Karpas-422 (cell line): ENCODE measurements around the gene CRYBB3. TPM values are rescaled to one million over a fixed set of nuclear protein-coding genes. Genes with fewer than 3 reads are reported as not detected.
"Not testable (repeated sequence)": the region's sequence is repeated elsewhere in the genome, so short reads cannot be mapped to it uniquely, and the experiment has no call there.

Experiments used
- DNase-seq: peaks from one replicate; pipeline ENCODE4 v3.0.0-alpha.2; 2015
- H2AFZ ChIP-seq: fragments of 200-600 bp; sonication (generic); 2 replicates; pipeline ENCODE4 v1.6.1; 2014; ENCODE audit warnings: antibody characterized with exemption, low read length, mixed read lengths
- H3K27ac ChIP-seq: fragments of 200-600 bp; sonication (generic); 2 replicates; pipeline ENCODE4 v1.5.1; 2014; ENCODE audit warnings: mild to moderate bottlenecking, low read length, moderate library complexity
- H3K27me3 ChIP-seq: fragments of 200-600 bp; sonication (generic); 2 replicates; pipeline ENCODE4 v1.6.1; 2014; ENCODE audit warnings: low read length, mixed read lengths
- H3K36me3 ChIP-seq: fragments of 200-600 bp; sonication (generic); 2 replicates; pipeline ENCODE4 v1.6.1; 2014; ENCODE audit warnings: low read length, mixed read lengths; ENCODE audit not compliant: insufficient read depth
- H3K4me1 ChIP-seq: fragments of 200-600 bp; sonication (generic); 2 replicates; pipeline ENCODE4 v1.6.1; 2014; ENCODE audit warnings: mild to moderate bottlenecking, low read length, mixed read lengths
- H3K4me2 ChIP-seq: fragments of 200-600 bp; sonication (generic); 2 replicates; pipeline ENCODE4 v1.6.1; 2014; ENCODE audit warnings: low read length, low read depth, mild to moderate bottlenecking; ENCODE audit not compliant: poor library complexity, severe bottlenecking
- H3K4me3 ChIP-seq: fragments of 200-600 bp; sonication (generic); 2 replicates; pipeline ENCODE4 v1.5.1; 2014; ENCODE audit warnings: mild to moderate bottlenecking, antibody characterized with exemption, low read length, mixed read lengths
- H3K79me2 ChIP-seq: fragments of 200-600 bp; sonication (generic); 2 replicates; pipeline ENCODE4 v1.6.1; 2014; ENCODE audit warnings: mild to moderate bottlenecking, low read length, mixed read lengths
- H3K9ac ChIP-seq: fragments of 200-600 bp; sonication (generic); 2 replicates; pipeline ENCODE4 v1.6.0; 2014; ENCODE audit warnings: low read length
- H3K9me2 ChIP-seq: fragments of 200-600 bp; sonication (generic), shearing (Covaris generic); replicated peaks from 2 replicates; pipeline ENCODE4 v1.6.0; 2014; ENCODE audit warnings: mild to moderate bottlenecking, low read length, moderate library complexity; ENCODE audit not compliant: insufficient read depth
- H3K9me3 ChIP-seq: fragments of 300-700, 200-600 bp; sonication (generic); 2 replicates; pipeline ENCODE4 v1.6.1; 2014; ENCODE audit warnings: low read length, mixed read lengths
- H4K20me1 ChIP-seq: fragments of 200-600 bp; sonication (generic); 2 replicates; pipeline ENCODE4 v1.6.1; 2014; ENCODE audit warnings: mild to moderate bottlenecking, antibody characterized with exemption, low read length, low read depth; ENCODE audit not compliant: insufficient read depth
- total RNA-seq: library from RNA; depleted of rRNA; stranded (reverse); fragments of >200 nt; shearing (Covaris generic); gene quantifications from 2 replicates; pipeline ENCODE4 v1.2.3, GENCODE V29; 2014; ENCODE audit warnings: low replicate concordance

Gene CRYBB3
- total RNA-seq, 1 experiment from 2014 or later, result not detected

GRCh38 chr22:25178348-25178747, 21.3 kb upstream of the CRYBB3 start:
- not testable (repeated sequence) for H3K4me2 ChIP-seq, H2AFZ ChIP-seq, H3K36me3 ChIP-seq, H3K4me3 ChIP-seq, H3K9ac ChIP-seq, H3K79me2 ChIP-seq, H3K4me1 ChIP-seq, DNase-seq, H3K9me2 ChIP-seq, H3K9me3 ChIP-seq, H3K27me3 ChIP-seq, H3K27ac ChIP-seq, H4K20me1 ChIP-seq

GRCh38 chr22:25178869-25179631, 20.6 kb upstream of the CRYBB3 start:
- not testable (repeated sequence) for H3K4me1 ChIP-seq, H3K79me2 ChIP-seq, H3K27me3 ChIP-seq, H4K20me1 ChIP-seq, H2AFZ ChIP-seq, DNase-seq, H3K36me3 ChIP-seq, H3K9me3 ChIP-seq, H3K27ac ChIP-seq, H3K4me3 ChIP-seq, H3K9ac ChIP-seq, H3K4me2 ChIP-seq, H3K9me2 ChIP-seq

GRCh38 chr22:25182131-25183110, 17.2 kb upstream of the CRYBB3 start:
- no peaks in the 10 kb centered on the region for H3K9me3 ChIP-seq
- no peak overlapping the region for H2AFZ ChIP-seq
- no peaks in the 10 kb centered on the region for H3K4me1 ChIP-seq
- no peak for DNase-seq
- no peaks in the 10 kb centered on the region for H3K27me3 ChIP-seq
- no peaks in the 10 kb centered on the region for H4K20me1 ChIP-seq
- H3K9me2 ChIP-seq, result no peaks in the 10 kb centered on the region
- no peak overlapping the region for H3K4me3 ChIP-seq
- H3K27ac ChIP-seq, result no peak overlapping the region
- no peaks in the 10 kb centered on the region for H3K79me2 ChIP-seq
- H3K9ac ChIP-seq, result no peak overlapping the region
- no peak overlapping the region for H3K4me2 ChIP-seq
- H3K36me3 ChIP-seq, result no peaks in the 10 kb centered on the region

- Histone ChIP-seq H3K9ac (no peak overlapping the region), H3K36me3 (no peaks in the 10 kb centered on the region), H2AFZ (no peak overlapping the region), H3K79me2 (no peaks in the 10 kb centered on the region), H4K20me1 (no peaks in the 10 kb centered on the region), H3K9me3 (no peaks in the 10 kb centered on the region), H3K27ac (no peak overlapping the region), H3K4me3 (no peak overlapping the region), H3K4me1 (no peaks in the 10 kb centered on the region), H3K4me2 (no peak overlapping the region), H3K27me3 (no peaks in the 10 kb centered on the region), H3K9me2 (no peaks in the 10 kb centered on the region)
- DNase-seq, result no peak
Observed at GRCh38 chr22:25183949-25184619, 15.6 kb upstream of the CRYBB3 start.

GRCh38 chr22:25186140-25186539, 13.5 kb upstream of the CRYBB3 start:
- Histone ChIP-seq H3K27ac (no peak overlapping the region), H3K9me3 (no peaks in the 10 kb centered on the region), H3K4me1 (no peaks in the 10 kb centered on the region), H2AFZ (no peak overlapping the region), H3K9me2 (no peaks in the 10 kb centered on the region), H3K36me3 (no peaks in the 10 kb centered on the region), H3K4me3 (no peak overlapping the region), H4K20me1 (no peaks in the 10 kb centered on the region), H3K79me2 (no peaks in the 10 kb centered on the region), H3K4me2 (no peak overlapping the region), H3K27me3 (no peaks in the 10 kb centered on the region), H3K9ac (no peak overlapping the region)
- no peak for DNase-seq

GRCh38 chr22:25187469-25187868, 12.2 kb upstream of the CRYBB3 start:
- no peak overlapping the region for H3K27ac ChIP-seq
- H2AFZ ChIP-seq, result no peak overlapping the region
- no peaks in the 10 kb centered on the region for H3K36me3 ChIP-seq
- H3K4me2 ChIP-seq, result no peak overlapping the region
- H3K9ac ChIP-seq, result no peak overlapping the region
- no peaks in the 10 kb centered on the region for H3K27me3 ChIP-seq
- no peaks in the 10 kb centered on the region for H3K79me2 ChIP-seq
- no peaks in the 10 kb centered on the region for H4K20me1 ChIP-seq
- no peak overlapping the region for H3K4me3 ChIP-seq
- H3K9me3 ChIP-seq, result no peaks in the 10 kb centered on the region
- no peaks in the 10 kb centered on the region for H3K4me1 ChIP-seq
- no peaks in the 10 kb centered on the region for H3K9me2 ChIP-seq
- DNase-seq, result no peak

GRCh38 chr22:25192406-25192805, 7.3 kb upstream of the CRYBB3 start:
- Histone ChIP-seq H3K79me2 (no peaks in the 10 kb centered on the region), H3K27ac (no peak overlapping the region), H3K4me3 (no peak overlapping the region), H3K4me1 (no peaks in the 10 kb centered on the region), H3K9me3 (no peaks in the 10 kb centered on the region), H2AFZ (no peak overlapping the region), H3K4me2 (no peak overlapping the region), H4K20me1 (no peaks in the 10 kb centered on the region), H3K9ac (no peak overlapping the region), H3K27me3 (no peaks in the 10 kb centered on the region), H3K9me2 (no peaks in the 10 kb centered on the region), H3K36me3 (no peaks in the 10 kb centered on the region)
- DNase-seq, result no peak

- Histone ChIP-seq H3K36me3 (no peaks in the 10 kb centered on the region), H3K27ac (no peak overlapping the region), H2AFZ (no peak overlapping the region), H3K4me2 (no peak overlapping the region), H3K9ac (no peak overlapping the region), H3K27me3 (no peaks in the 10 kb centered on the region), H3K79me2 (no peaks in the 10 kb centered on the region), H3K9me3 (no peaks in the 10 kb centered on the region), H4K20me1 (no peaks in the 10 kb centered on the region), H3K9me2 (no peaks in the 10 kb centered on the region), H3K4me1 (no peaks in the 10 kb centered on the region), H3K4me3 (no peak overlapping the region)
- no peak for DNase-seq
Observed at GRCh38 chr22:25193130-25193529, 6.5 kb upstream of the CRYBB3 start.
